HepG2 (cell line): Measurements from ENCODE around the gene BPHL. TPM values are rescaled to one million over a fixed set of nuclear protein-coding genes. Genes with fewer than 3 reads are reported as not detected.

ENCODE experiments used
- AGO2 ChIP-seq: fragments of 200-400 bp; formaldehyde crosslinking; optimal IDR thresholded peaks from 2 replicates; pipeline ENCODE3; 2017; ENCODE audit warnings: mild to moderate bottlenecking, low read depth, low read length, moderate library complexity
- FOXA1 ChIP-seq, 2 experiments: fragments of 450-650 bp in 1 of 2; sonication (generic) in 1 of 2; formaldehyde crosslinking in 1 of 2; IDR thresholded peaks; 2 replicates each; pipeline versions ENCODE4 v1.4.0 to v1.6.1; 2016 to 2020; ENCODE audit warnings: missing genetic modification reagents in 1 of 2
- REPIN1 ChIP-seq: sonication (generic); formaldehyde crosslinking; IDR thresholded peaks from 2 replicates; pipeline ENCODE4 v1.8.0; 2022; ENCODE audit warnings: missing genetic modification reagents, low read depth, mild to moderate bottlenecking, borderline replicate concordance
- ZMYM3 ChIP-seq: sonication (generic); formaldehyde crosslinking; IDR thresholded peaks from 2 replicates; pipeline ENCODE4 v1.5.1; 2020; ENCODE audit warnings: mild to moderate bottlenecking, missing genetic modification reagents
- polyA plus RNA-seq, 8 experiments: library from polyadenylated mRNA; depleted of rRNA in 3 of 8; stranded (reverse) in 7 of 8; unstranded in 1 of 8; fragments of >200 nt; fragmentation: Illumina TruSeq in 4 of 8; extraction: Trizol in 4 of 8; gene quantifications; 2 replicates each; pipeline versions ENCODE4 v1.2.1 to v1.2.3, GENCODE V29; 2011 to 2016; ENCODE audit warnings: low read depth in 4 of 8, missing spikeins in 1 of 8, mixed read lengths in 1 of 8; ENCODE audit not compliant: insufficient read depth in 1 of 8
- total RNA-seq, 5 experiments: library from RNA; depleted of rRNA; stranded (reverse); fragments of >200 nt; fragmentation: Illumina TruSeq; extraction: Trizol; gene quantifications; 2 replicates each; pipeline ENCODE4 v1.2.3, GENCODE V29; 2016; ENCODE audit warnings: low read depth in 1 of 5
- TF ChIP-seq, protein P1 (sequence below): sonication (generic); formaldehyde crosslinking; IDR thresholded peaks from 2 replicates; pipeline ENCODE4 v1.5.1; 2020; ENCODE audit warnings: mild to moderate bottlenecking, missing genetic modification reagents, borderline replicate concordance
- TF ChIP-seq, protein P2 (sequence below): IDR thresholded peaks from 2 replicates; pipeline ENCODE4 v1.4.0; 2020; ENCODE audit warnings: mild to moderate bottlenecking, missing genetic modification reagents
- TF ChIP-seq, protein P3 (sequence below): sonication (generic); formaldehyde crosslinking; IDR thresholded peaks from 2 replicates; pipeline ENCODE4 v1.4.0; 2020; ENCODE audit warnings: mild to moderate bottlenecking, missing genetic modification reagents
- TF ChIP-seq, protein P4 (sequence below): sonication (generic); formaldehyde crosslinking; IDR thresholded peaks from 2 replicates; pipeline ENCODE4 v1.4.0; 2020; ENCODE audit warnings: missing genetic modification reagents

The BPHL gene
- total and polyA plus RNA-seq, 2 of the 13 experiments (the other 11 are each of a cell fraction or from before 2014, with no cell fraction given): 37.8 to 39.5 TPM

DNA sequence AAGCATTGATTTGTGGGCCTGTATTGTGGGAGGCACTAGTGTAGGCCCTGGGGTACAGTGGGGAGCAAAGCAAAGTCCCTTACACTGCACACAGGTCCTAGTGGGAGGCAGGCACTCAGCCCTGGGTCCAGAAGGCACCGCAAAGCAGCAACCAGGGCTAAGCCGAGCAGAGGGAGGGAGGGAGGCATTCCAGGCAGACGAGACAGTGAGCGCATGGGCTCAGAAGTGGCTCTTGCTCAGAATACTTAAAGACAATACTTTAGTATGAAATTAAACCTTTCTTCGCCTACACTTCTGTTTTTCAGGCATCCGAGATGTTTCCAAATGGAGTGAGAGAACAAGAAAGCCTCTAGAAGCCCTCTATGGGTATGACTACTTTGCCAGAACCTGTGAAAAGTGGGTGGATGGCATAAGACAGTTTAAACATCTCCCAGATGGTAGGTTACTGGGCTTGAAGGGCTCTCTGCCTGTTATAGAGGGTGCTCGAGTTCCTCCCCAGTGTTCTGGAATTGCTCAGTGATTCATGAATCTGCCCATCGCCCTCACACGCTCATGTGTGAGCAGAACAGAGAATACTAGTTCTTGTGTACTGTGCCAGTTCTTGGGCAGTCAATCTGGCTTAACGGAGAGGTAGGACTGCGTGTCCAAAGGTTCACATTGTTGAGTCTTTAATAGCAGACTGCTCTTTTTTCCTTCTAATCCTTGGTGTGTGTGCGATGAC, 18.7 kb downstream of the BPHL start (continued):
- TF ChIP-seq, protein P1, sequence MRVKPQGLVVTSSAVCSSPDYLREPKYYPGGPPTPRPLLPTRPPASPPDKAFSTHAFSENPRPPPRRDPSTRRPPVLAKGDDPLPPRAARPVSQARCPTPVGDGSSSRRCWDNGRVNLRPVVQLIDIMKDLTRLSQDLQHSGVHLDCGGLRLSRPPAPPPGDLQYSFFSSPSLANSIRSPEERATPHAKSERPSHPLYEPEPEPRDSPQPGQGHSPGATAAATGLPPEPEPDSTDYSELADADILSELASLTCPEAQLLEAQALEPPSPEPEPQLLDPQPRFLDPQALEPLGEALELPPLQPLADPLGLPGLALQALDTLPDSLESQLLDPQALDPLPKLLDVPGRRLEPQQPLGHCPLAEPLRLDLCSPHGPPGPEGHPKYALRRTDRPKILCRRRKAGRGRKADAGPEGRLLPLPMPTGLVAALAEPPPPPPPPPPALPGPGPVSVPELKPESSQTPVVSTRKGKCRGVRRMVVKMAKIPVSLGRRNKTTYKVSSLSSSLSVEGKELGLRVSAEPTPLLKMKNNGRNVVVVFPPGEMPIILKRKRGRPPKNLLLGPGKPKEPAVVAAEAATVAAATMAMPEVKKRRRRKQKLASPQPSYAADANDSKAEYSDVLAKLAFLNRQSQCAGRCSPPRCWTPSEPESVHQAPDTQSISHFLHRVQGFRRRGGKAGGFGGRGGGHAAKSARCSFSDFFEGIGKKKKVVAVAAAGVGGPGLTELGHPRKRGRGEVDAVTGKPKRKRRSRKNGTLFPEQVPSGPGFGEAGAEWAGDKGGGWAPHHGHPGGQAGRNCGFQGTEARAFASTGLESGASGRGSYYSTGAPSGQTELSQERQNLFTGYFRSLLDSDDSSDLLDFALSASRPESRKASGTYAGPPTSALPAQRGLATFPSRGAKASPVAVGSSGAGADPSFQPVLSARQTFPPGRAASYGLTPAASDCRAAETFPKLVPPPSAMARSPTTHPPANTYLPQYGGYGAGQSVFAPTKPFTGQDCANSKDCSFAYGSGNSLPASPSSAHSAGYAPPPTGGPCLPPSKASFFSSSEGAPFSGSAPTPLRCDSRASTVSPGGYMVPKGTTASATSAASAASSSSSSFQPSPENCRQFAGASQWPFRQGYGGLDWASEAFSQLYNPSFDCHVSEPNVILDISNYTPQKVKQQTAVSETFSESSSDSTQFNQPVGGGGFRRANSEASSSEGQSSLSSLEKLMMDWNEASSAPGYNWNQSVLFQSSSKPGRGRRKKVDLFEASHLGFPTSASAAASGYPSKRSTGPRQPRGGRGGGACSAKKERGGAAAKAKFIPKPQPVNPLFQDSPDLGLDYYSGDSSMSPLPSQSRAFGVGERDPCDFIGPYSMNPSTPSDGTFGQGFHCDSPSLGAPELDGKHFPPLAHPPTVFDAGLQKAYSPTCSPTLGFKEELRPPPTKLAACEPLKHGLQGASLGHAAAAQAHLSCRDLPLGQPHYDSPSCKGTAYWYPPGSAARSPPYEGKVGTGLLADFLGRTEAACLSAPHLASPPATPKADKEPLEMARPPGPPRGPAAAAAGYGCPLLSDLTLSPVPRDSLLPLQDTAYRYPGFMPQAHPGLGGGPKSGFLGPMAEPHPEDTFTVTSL (CRISPR knock-in tag): 0 out of 2 replicates have a peak, but pooled peaks have one; percentile 19
- TF ChIP-seq FOXA1 (IDR thresholded peaks at IDR 0.05) (no peak), FOXA1 (CRISPR knock-in tag; IDR thresholded peaks at IDR 0.05) (no peak), ZMYM3 (CRISPR knock-in tag) (0 out of 2 replicates have a peak, but pooled peaks have one; percentile 26), REPIN1 (CRISPR knock-in tag) (no peak), AGO2 (no peak)
- TF ChIP-seq, protein P2, sequence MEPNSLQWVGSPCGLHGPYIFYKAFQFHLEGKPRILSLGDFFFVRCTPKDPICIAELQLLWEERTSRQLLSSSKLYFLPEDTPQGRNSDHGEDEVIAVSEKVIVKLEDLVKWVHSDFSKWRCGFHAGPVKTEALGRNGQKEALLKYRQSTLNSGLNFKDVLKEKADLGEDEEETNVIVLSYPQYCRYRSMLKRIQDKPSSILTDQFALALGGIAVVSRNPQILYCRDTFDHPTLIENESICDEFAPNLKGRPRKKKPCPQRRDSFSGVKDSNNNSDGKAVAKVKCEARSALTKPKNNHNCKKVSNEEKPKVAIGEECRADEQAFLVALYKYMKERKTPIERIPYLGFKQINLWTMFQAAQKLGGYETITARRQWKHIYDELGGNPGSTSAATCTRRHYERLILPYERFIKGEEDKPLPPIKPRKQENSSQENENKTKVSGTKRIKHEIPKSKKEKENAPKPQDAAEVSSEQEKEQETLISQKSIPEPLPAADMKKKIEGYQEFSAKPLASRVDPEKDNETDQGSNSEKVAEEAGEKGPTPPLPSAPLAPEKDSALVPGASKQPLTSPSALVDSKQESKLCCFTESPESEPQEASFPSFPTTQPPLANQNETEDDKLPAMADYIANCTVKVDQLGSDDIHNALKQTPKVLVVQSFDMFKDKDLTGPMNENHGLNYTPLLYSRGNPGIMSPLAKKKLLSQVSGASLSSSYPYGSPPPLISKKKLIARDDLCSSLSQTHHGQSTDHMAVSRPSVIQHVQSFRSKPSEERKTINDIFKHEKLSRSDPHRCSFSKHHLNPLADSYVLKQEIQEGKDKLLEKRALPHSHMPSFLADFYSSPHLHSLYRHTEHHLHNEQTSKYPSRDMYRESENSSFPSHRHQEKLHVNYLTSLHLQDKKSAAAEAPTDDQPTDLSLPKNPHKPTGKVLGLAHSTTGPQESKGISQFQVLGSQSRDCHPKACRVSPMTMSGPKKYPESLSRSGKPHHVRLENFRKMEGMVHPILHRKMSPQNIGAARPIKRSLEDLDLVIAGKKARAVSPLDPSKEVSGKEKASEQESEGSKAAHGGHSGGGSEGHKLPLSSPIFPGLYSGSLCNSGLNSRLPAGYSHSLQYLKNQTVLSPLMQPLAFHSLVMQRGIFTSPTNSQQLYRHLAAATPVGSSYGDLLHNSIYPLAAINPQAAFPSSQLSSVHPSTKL (CRISPR knock-in tag): 0 out of 2 replicates have a peak, but pooled peaks have one; percentile 10
- TF ChIP-seq, protein P3, sequence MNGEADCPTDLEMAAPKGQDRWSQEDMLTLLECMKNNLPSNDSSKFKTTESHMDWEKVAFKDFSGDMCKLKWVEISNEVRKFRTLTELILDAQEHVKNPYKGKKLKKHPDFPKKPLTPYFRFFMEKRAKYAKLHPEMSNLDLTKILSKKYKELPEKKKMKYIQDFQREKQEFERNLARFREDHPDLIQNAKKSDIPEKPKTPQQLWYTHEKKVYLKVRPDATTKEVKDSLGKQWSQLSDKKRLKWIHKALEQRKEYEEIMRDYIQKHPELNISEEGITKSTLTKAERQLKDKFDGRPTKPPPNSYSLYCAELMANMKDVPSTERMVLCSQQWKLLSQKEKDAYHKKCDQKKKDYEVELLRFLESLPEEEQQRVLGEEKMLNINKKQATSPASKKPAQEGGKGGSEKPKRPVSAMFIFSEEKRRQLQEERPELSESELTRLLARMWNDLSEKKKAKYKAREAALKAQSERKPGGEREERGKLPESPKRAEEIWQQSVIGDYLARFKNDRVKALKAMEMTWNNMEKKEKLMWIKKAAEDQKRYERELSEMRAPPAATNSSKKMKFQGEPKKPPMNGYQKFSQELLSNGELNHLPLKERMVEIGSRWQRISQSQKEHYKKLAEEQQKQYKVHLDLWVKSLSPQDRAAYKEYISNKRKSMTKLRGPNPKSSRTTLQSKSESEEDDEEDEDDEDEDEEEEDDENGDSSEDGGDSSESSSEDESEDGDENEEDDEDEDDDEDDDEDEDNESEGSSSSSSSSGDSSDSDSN (CRISPR knock-in tag): peak; percentile 37; the same call in 1 of the 2 replicates
- TF ChIP-seq, protein P4, sequence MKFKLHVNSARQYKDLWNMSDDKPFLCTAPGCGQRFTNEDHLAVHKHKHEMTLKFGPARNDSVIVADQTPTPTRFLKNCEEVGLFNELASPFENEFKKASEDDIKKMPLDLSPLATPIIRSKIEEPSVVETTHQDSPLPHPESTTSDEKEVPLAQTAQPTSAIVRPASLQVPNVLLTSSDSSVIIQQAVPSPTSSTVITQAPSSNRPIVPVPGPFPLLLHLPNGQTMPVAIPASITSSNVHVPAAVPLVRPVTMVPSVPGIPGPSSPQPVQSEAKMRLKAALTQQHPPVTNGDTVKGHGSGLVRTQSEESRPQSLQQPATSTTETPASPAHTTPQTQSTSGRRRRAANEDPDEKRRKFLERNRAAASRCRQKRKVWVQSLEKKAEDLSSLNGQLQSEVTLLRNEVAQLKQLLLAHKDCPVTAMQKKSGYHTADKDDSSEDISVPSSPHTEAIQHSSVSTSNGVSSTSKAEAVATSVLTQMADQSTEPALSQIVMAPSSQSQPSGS (CRISPR knock-in tag): no peak
- TF ChIP-seq, all 625 proteins: peak for 22
